Muscle of back (tissue), 11 donors: ENCODE measurements around the gene DNASE2. TPM values are rescaled to one million over a fixed set of nuclear protein-coding genes. Genes with fewer than 3 reads are reported as not detected.

Experiments used
- DNase-seq, 3 donors: peaks; one replicate each; pipeline versions ENCODE4 v3.0.0 to v3.0.0-alpha.2; 2013
- polyA plus RNA-seq, 10 donors: library from polyadenylated mRNA; unstranded; fragments of 120-200 nt; gene quantifications; one replicate each; pipeline ENCODE4 v1.2.1, GENCODE V29; 2013; ENCODE audit not compliant: insufficient read length in 10 of 10

The DNASE2 gene
- polyA plus RNA-seq, 10 donors: 6.1 to 13.9 (median 9.4) TPM

GRCh38 chr19:12886969-12887747, 5.9 kb upstream of the DNASE2 start, which contains the start of gene KLF1:
TSS of gene KLF1 (minus strand) at chr19:12887201. CDS start at chr19:12887140, 61 bp downstream.
- no peak for DNase-seq

GRCh38 chr19:12886651-12886968, 5.4 kb upstream of the DNASE2 start:
- DNase-seq: no peak

GRCh38 chr19:12885749-12886650, 4.8 kb upstream of the DNASE2 start:
- no peak for DNase-seq

- peak in 2 of 3 donors; percentile 54 to 63 for DNase-seq
Observed at GRCh38 chr19:12884926-12885748, 3.9 kb upstream of the DNASE2 start.

- DNase-seq: no peak
Observed at GRCh38 chr19:12884627-12884925, 3.3 kb upstream of the DNASE2 start.

GRCh38 chr19:12884202-12884601, 3.0 kb upstream of the DNASE2 start:
- DNase-seq: no peak

GRCh38 chr19:12882589-12882988, 1.3 kb upstream of the DNASE2 start:
- DNase-seq: no peak

- DNase-seq: no peak
Observed at GRCh38 chr19:12880551-12881171, 588 bp downstream of the DNASE2 start.

GRCh38 chr19:12875086-12875485, 6.2 kb downstream of the DNASE2 start:
- DNase-seq: no peak

- DNase-seq: no peak
Observed at GRCh38 chr19:12873891-12874745, 7.1 kb downstream of the DNASE2 start.

- peak in 2 of 3 donors; percentile 22 to 44 for DNase-seq
Observed at GRCh38 chr19:12872941-12873890, 8.0 kb downstream of the DNASE2 start.

- DNase-seq: no peak
Observed at GRCh38 chr19:12872255-12872654, 9.0 kb downstream of the DNASE2 start.

GRCh38 chr19:12871681-12872080, 9.6 kb downstream of the DNASE2 start:
- DNase-seq: no peak

- DNase-seq: no peak
Observed at GRCh38 chr19:12868540-12869112, 12.6 kb downstream of the DNASE2 start.

- DNase-seq: peak; percentile 41 to 89 (median 66)
Observed at GRCh38 chr19:12867120-12868099, 13.8 kb downstream of the DNASE2 start.

- no peak for DNase-seq
Observed at GRCh38 chr19:12866416-12867119, 14.7 kb downstream of the DNASE2 start.

- DNase-seq: no peak
Observed at GRCh38 chr19:12865746-12866415, 15.4 kb downstream of the DNASE2 start.
